NCI-H1105 (cell line): Measurements from ENCODE around the gene SMIM13.
"Not testable (repeated sequence)": the region's sequence is repeated elsewhere in the genome, so short reads cannot be mapped to it uniquely, and the experiment has no call there.

Source experiments
- DNase-seq: peaks from one replicate; lab custom pipeline; 2025; lab: John Stamatoyannopoulos, UW

SMIM13 gene

GRCh38 chr6:11083956-11084355, 9.7 kb upstream of the SMIM13 start:
- DNase-seq, result no peak

- DNase-seq, result no peak
Observed at GRCh38 chr6:11085758-11086435, 7.7 kb upstream of the SMIM13 start.

DNA sequence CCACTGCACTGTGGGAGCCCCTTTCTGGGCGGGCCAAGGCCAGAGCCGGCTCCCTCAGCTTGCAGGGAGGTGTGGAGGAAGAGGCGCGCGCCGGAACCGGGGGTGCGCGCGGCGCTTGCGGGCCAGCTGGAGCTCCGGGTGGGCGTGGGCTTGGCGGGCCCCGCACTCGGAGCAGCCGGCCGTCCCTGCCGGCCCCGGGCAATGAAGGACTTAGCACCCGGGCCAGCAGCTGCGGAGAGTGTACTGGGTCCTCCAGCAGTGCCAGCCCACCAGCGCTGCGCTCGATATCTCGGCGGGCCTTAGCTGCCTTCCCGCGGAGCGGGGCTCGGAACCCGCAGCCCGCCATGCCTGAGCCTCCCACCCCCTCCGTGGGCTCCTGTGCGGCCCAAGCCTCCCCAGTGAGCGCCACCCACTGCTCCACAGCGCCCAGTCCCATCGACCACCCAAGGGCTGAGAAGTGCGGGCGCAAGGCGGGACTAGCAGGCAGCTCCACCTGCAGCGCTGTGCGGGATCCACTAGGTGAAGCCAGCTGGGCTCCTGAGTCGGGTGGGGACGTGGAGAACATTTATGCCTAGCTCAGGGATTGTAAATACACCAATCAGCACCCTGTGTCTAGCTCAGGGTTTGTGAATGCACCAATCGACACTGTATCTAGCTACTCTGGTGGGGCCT, 6.4 kb upstream of the SMIM13 start:
- DNase-seq, result not testable (repeated sequence)

DNA sequence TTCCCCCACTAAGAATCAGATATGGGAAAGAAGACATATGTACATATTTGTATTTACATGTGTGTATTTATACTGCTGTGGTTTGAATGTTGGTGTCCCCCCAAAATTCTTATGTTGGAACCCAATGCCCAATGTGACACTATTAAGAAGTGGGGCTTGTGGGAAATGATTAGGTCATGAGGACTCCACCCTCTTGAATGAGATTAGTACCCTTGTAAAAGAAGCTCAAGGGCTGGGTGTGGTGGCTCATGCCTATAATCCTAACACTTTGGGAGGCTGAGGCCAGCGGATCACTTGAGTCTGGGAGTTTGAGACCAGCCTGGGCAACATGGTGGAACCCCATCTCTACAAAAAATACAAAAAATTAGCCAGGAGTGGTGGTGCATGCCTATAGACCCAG, 3.9 kb upstream of the SMIM13 start:
- no peak for DNase-seq

DNA sequence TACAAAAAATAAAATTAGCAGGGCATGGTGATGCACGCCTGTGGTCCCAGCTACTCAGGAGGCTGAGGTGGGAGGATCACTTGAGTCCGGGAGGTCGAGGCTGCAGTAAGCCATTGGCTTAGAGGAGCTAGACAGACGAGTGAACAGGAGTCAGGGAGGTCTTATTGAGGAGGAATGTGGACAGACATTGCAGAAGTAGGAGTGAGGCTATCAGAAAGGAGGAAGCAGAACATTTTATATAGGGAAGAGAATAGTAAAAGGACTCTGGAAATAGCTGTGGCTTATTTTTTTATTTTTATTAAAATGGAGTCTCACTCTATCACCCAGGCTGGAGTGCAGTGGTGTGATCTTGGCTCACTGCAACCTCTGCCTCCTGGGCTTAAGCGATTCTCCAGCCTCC, 2.5 kb upstream of the SMIM13 start:
- not testable (repeated sequence) for DNase-seq

DNA sequence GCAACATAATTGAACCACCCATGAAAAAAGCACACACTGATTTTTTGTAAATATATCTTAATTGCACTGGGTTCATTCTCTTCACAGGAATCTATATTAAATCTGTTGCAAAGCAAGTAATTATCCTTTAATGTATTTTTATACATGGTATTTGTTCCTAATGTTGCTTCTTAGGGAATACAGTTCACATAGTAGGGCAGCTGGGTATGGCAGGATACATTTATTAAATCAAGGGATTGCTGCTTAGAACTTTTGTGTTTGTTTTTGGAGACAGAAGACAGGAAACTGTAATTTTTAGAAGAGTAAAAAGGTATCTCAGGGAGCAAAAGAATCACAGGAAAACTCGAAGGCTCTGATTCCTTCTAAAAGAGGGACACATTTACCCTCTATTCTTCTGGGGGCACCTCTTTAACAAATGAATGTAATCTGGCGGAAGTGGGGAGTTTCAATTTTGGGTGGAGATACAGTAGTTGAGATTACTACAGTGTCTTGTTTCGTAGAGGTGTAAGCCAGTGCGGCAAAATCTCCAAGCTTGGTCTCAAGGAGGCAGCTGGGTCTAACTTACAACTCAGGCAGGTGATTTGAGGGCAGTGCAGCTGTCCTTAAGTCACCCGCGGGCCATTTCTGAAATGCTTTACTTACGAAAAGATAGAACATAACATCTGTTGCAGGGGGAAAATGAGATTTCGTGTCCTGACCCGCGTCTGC, 812 bp upstream of the SMIM13 start:
- DNase-seq, result peak; percentile 38

DNA sequence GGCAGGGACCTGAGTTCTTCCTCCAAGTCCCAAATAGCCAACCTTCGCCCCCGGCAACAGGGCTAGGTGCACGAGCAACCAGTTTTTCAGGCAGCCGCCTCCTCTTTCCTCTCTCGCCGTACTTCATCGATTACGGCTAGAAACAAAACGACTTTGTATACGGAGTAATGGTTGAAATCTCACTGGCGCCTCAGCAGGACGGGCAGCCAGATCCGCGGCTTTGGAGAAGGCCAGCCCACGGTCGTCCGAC, 333 bp upstream of the SMIM13 start:
- no peak for DNase-seq

GRCh38 chr6:11094411-11094851, 797 bp downstream of the SMIM13 start:
- peak; percentile 54 for DNase-seq

GRCh38 chr6:11094941-11095340, 1.3 kb downstream of the SMIM13 start:
- no peak for DNase-seq

- no peak for DNase-seq
Observed at GRCh38 chr6:11096109-11096508, 2.5 kb downstream of the SMIM13 start.

GRCh38 chr6:11097476-11097875, 3.8 kb downstream of the SMIM13 start:
- DNase-seq, result no peak

GRCh38 chr6:11098004-11098403, 4.4 kb downstream of the SMIM13 start:
- no peak for DNase-seq

DNA sequence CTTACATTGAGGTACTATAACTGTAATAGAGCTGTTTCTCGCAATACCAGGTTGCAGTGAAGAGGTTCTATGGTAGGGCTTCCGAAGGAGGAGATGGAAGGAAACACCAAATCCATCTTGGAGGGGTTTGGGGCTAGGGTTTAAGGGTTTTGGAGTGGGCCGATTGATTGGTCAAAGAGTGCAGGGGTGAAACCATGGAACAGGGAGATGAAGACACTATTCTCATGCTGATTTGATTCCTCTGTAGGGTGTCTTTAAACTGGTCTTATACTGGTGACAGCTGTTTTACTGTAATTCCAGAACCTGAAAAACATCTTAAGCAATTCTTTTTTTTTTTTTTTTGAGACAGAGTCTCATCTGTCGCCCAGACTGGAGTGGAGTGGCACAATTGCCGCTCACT, 7.8 kb downstream of the SMIM13 start:
- no peak for DNase-seq

DNA sequence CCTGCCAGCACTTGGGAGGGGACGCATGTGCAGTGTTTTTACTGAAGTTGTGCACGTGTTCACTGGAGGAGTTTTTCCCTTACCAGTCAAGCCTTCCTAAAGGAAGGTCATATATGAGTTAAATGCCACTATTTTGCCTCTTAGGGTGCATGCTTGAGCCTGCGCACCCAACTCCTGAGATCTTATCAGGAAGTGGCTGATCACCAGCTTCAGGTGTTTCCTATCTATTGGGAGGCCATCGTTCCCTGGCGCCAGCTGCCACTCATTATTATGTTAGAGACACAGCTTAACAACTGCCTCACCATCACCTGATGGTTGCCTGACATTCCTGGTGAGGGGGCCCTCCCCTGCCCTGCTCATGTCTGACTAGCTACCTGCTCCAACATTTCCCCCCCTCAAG, 9.4 kb downstream of the SMIM13 start:
- no peak for DNase-seq

- DNase-seq, result no peak
Observed at GRCh38 chr6:11108726-11109125, 15.1 kb downstream of the SMIM13 start.

DNA sequence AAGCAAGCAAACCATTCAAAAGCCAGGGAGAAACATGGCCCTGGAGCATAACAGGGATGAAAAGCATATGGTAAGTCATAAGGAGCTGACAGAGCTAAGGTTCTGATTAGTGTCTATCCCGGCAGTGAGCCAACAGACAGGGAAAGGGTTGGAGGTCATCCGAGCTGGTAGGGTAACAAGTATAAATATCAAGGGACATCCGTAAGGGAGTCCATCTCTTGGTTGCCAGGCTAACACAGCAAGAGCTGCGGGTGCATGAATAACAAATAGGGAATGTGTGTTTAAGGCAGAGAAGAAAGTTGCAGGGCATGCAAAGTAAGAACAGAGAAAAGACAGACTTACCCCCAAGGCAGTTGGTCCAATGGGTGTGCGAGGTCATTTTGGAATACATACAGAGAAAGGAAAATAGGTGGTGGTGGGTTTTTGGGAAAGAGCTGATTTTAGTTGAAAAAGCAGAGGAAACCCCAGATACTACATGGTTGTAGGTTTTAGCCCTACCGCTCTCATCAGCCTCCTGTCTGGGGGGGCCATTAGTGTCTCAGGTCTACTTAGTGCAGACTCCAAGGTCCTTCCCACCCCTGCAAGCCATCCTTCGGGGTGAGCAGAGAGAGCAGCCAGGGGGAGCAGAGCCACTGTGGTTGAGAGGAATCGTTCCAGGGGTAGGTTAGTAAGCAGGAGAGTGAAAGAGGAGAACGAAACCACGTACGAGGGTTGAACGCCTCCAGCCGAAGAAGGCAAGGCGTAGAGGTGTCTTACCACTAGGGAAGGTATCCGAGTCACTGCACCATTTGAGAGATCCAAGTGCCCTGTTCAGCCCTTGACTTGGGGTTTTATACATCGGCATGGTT, 17.5 kb downstream of the SMIM13 start, which contains the start of gene ERVFRD-1:
Gene ERVFRD-1 (minus strand): TSS at position 805 of the 848 bp plus-strand sequence. CDS start 6,415 bp downstream, outside the sequence.
- no peak for DNase-seq

DNA sequence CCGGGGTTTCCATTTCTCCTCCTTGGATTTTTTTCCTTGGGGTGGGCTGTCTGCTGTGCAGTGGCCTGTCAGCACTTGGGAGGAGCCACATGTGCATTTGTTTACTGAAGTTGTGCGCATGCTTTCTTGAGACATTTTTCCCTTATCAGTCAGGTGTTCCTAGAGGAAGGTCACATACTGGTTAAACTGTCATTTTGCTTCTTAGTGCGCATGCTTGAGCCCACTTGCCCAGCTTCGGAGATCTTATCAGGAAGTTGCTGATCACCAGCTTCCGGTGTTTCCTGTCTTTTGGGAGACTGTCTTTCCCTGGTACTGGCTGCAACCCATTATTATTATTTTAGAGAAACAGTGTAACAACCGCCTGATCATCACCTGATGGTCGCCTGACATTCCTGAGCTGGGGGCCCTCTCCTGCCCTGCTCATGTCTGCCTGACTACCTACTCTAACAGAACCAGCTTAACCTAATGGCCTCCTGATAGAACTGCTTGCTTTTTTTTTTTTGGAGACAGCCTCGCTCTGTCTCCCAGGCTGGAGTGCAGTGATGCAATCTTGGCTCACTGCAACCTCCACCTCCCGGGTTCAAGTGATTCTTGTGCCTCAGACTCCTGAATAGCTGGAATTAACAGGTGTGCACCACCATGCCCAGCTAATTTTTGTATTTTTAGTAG, 18.3 kb downstream of the SMIM13 start:
- DNase-seq, result no peak

- no peak for DNase-seq
Observed at GRCh38 chr6:11113038-11113437, 19.4 kb downstream of the SMIM13 start.

DNA sequence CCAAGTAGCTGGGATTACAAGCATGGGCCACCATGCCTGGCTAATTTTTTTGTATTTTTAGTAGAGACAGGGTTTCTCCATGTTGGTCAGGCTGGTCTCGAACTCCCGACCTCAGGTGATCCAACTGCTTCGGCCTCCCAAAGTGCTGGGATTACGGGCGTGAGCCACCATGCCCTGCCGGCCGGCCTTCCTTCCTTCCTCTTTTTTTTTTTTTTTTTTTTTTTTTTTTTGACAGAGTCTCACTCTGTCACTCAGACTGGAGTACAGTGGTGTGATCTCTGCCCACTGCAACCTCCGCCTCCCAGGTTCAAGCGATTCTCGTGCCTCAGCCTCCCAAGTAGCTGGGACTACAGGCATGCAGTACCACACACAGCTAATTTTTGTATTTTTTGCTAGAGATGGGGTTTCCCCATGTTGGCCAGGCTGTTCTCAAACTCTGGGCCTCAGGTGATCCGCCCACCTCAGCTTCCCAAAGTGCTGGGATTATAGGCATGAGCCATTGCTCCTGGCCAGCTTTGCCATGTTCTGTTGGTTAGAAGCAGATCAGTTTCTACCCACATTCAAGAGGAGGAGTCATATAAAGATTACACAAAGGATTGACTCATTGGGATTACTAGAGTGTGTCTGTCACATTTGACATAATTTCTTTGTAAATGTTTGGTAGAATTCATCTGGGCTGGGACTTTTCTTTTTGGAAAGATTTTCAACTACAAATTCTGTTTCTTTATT, 22.3 kb downstream of the SMIM13 start:
- DNase-seq, result not testable (repeated sequence)

DNA sequence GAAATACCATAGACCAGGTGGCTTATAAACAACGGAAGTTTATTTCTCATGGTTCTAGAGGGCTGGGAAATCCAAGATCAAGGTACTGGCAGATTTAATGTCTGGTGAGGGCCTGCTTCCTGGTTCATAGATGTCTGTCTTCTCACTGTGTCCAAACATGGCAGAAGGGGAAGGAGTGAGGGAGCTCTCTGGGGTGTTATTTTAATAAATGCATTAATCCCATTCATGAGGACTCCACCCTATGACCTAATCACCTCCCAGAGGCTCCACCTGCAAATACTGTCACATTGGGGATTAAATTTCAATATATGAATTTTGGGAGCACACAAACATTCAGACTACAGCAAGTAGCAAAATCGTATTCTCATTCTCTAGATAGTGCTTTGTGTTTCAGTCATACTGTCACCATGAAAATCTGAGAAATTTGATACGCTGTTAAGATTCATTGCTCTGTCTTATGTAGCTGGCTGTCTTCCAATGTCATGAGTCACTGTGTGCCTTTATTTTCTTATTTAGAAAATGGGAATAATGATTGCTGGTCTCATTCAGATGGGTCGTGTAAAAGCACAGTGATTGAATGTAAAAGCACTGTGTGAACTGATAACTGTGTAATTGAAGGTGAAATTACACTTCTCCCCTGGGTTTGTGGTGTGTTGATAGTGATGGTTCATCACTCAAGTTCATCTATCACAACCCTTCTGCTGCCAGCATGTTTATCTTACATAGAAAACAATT, 26.8 kb downstream of the SMIM13 start:
- DNase-seq, result peak; percentile 30
